Measurements from ENCODE around the gene RSPH1. TPM values are rescaled to one million over a fixed set of nuclear protein-coding genes. Genes with fewer than 3 reads are reported as not detected.

The RSPH1 gene
- total RNA-seq, 1 experiment from 2014 or later = 0.31 TPM

- peaks cover 50% of the 10 kb centered on the region for H3K27me3 Mint-ChIP-seq (ENCODE audit: low read depth)
- Histone ChIP-seq H2BK120ac (ENCODE audit: low read depth, low read length, poor library complexity, severe bottlenecking) (no peak overlapping the region), H2BK12ac (ENCODE audit: insufficient read length, low read depth, low read length) (no peak overlapping the region), H3K4ac (ENCODE audit: low read depth, low read length) (no peak overlapping the region), H2BK5ac (ENCODE audit: insufficient read length, low read length) (no peak overlapping the region), H2BK20ac (ENCODE audit: low read depth, low read length, poor library complexity, severe bottlenecking) (no peak overlapping the region), H2AFZ (ENCODE audit: low read length) (no peak overlapping the region), H2BK15ac (ENCODE audit: low read depth, low read length) (no peak overlapping the region), H3K79me1 (ENCODE audit: insufficient read depth, low read depth, low read length, poor library complexity, severe bottlenecking) (no peaks in the 10 kb centered on the region), H3K23ac (ENCODE audit: insufficient read length, low read depth, low read length) (no peak overlapping the region), H3T11ph (ENCODE audit: low read length) (no peak overlapping the region), H3K27me3 (ENCODE audit: insufficient read depth, low read length) (no peaks in the 10 kb centered on the region), H3K23me2 (ENCODE audit: insufficient read length, low read depth, low read length, poor library complexity, severe bottlenecking) (no peaks in the 10 kb centered on the region), H3K14ac (ENCODE audit: insufficient read depth, low read length) (no peak overlapping the region), H3K9ac (ENCODE audit: extremely low read depth, insufficient read length, low read length) (no peak overlapping the region), H3K79me2 (ENCODE audit: insufficient read depth, low read length) (no peaks in the 10 kb centered on the region), H3K4me1 (ENCODE audit: insufficient read depth, low read length) (no peaks in the 10 kb centered on the region), H3K9me3 (ENCODE audit: control insufficient read depth, low read depth, low read length) (no peaks in the 10 kb centered on the region), H4K91ac (ENCODE audit: insufficient read length, low read depth, low read length) (no peak overlapping the region), H4K8ac (replicated peaks; ENCODE audit: insufficient read length, low read depth, low read length) (no peak overlapping the region), H2AK5ac (ENCODE audit: insufficient read length, low read length) (no peak overlapping the region), H4K5ac (ENCODE audit: insufficient read length, low read depth, low read length) (no peak overlapping the region), H3K4me2 (ENCODE audit: insufficient read depth, insufficient read length, low read length) (no peak overlapping the region), H3K18ac (ENCODE audit: insufficient read length, low read depth, low read length) (no peak overlapping the region), H3K27ac (ENCODE audit: insufficient read length, low read depth, low read length) (no peak overlapping the region), H3K56ac (ENCODE audit: insufficient read length, low read depth, low read length) (no peak overlapping the region), H4K20me1 (ENCODE audit: control insufficient read depth, insufficient read depth, insufficient read length) (peaks cover 3% of the 10 kb centered on the region)
- WGBS (ENCODE audit: extremely low coverage, insufficient read length, low lambda C conversion rate) = no CpG with 5 or more reads among the region's 8 CpGs
- no peak for TF ChIP-seq CTCF (conservative IDR thresholded peaks at IDR 0.05)
- peaks cover 8 to 17% of the 10 kb centered on the region in 2 experiments for H3K9me3 Mint-ChIP-seq
- no peaks in the 10 kb centered on the region for H3K4me1 Mint-ChIP-seq
- H3K36me3 Mint-ChIP-seq (ENCODE audit: insufficient read depth in 1 of 3, low read depth in 3 of 3) = no peaks in the 10 kb centered on the region
- no peak overlapping the region for H3K4me3 Mint-ChIP-seq
- DNase-seq = peak; percentile 56
- H3K27ac Mint-ChIP-seq = no peak overlapping the region
Measured at GRCh38 chr21:42437786-42438185, 58.2 kb downstream of the RSPH1 start.

Measured in H9 (cell line).